Hippocampal formation (tissue), 2 donors: ENCODE measurements around the gene TLE1.
"Not testable (repeated sequence)": the region's sequence is repeated elsewhere in the genome, so short reads cannot be mapped to it uniquely, and the experiment has no call there.

ENCODE experiments used
- DNase-seq, 2 donors: peaks; one replicate each; lab custom pipeline; 2025; lab: John Stamatoyannopoulos, UW

The TLE1 gene

GRCh38 chr9:81652058-81652687 lies 37.2 kb downstream of the TLE1 start:
- DNase-seq, result no peak

- DNase-seq, result no peak
Measured at GRCh38 chr9:81650586-81651515, 38.5 kb downstream of the TLE1 start.

GRCh38 chr9:81649475-81650240 lies 39.7 kb downstream of the TLE1 start:
- DNase-seq, result no peak

GRCh38 chr9:81648891-81649290 lies 40.5 kb downstream of the TLE1 start:
- DNase-seq, result no peak

GRCh38 chr9:81646337-81646736 lies 43.0 kb downstream of the TLE1 start:
- DNase-seq, result no peak

- DNase-seq, result not testable (repeated sequence)
Measured at GRCh38 chr9:81644513-81644912, 44.8 kb downstream of the TLE1 start.

GRCh38 chr9:81637276-81637675 lies 52.1 kb downstream of the TLE1 start:
- no peak for DNase-seq

GRCh38 chr9:81636255-81636599 lies 53.1 kb downstream of the TLE1 start:
- DNase-seq, result no peak

- no peak for DNase-seq
Measured at GRCh38 chr9:81635521-81636254, 53.7 kb downstream of the TLE1 start.

GRCh38 chr9:81634915-81635516 lies 54.3 kb downstream of the TLE1 start:
- no peak for DNase-seq

GRCh38 chr9:81633952-81634854 lies 55.1 kb downstream of the TLE1 start:
- DNase-seq, result no peak

GRCh38 chr9:81632599-81632998 lies 56.7 kb downstream of the TLE1 start:
- no peak for DNase-seq

- DNase-seq, result no peak
Measured at GRCh38 chr9:81631218-81631745, 58.1 kb downstream of the TLE1 start.

- DNase-seq, result no peak
Measured at GRCh38 chr9:81629440-81629839, 59.9 kb downstream of the TLE1 start.

GRCh38 chr9:81628897-81629296 lies 60.5 kb downstream of the TLE1 start:
- DNase-seq, result no peak

- DNase-seq, result no peak
Measured at GRCh38 chr9:81627481-81627880, 61.9 kb downstream of the TLE1 start.

- DNase-seq, result no peak
Measured at GRCh38 chr9:81626511-81626910, 62.8 kb downstream of the TLE1 start.

GRCh38 chr9:81625969-81626368 lies 63.4 kb downstream of the TLE1 start:
- no peak for DNase-seq

GRCh38 chr9:81623778-81624177 lies 65.6 kb downstream of the TLE1 start:
- DNase-seq, result no peak
